ENCODE measurements around the gene BDNF.

DNA sequence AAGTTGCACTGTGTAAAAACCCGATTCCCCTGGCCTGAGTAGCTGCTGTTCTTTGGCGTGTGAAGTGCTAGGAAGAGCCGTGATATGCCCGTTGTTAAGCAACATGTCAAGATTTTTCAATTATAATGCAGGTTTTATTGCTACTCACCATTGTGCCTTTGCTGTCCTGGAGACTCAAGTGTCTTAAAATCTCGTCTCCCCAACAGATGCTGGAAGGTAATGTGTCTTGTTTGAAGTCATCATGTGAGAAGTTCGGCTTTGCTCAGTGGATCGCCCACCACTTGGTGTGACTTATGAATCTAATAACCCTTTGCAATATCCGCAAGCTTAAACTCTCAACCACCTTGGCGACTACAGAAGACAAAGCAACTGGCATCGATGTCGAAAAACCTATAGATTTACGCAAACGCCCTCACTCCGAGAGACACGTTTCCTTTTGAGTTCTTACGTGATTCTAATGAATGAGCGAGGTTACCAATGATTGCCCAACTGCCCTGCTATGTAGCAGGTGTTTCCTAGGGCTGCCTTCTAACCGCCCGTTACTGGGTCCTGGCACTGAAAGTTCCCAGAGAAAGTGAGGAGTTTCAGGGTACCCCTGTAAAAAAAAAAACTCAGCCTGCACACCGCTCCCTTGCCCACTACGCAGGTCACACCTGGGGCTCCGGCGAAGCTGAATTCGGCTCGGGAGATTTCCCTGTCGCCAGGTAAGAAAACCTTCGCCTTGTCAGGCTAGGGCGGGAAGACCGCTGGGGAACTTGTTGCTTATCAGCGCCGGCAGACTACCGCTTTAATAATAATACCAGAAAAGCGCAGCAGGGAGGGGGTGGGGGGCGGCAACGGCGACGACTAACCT is 21.2 kb upstream of the BDNF start:
- TF ChIP-seq CTCF (IDR thresholded peaks at IDR 0.05; ENCODE audit: extremely low read depth in 1 of 2, insufficient read depth in 1 of 2, low read depth in 1 of 2, low read length in 2 of 2) (no peak), POLR2A (IDR thresholded peaks at IDR 0.05; ENCODE audit: low read depth, low read length) (no peak)

All from endothelial cell of umbilical vein (primary cell).